DOHH2 (cell line): ENCODE results near the gene ME3.
"Not testable (repeated sequence)": the region's sequence is repeated elsewhere in the genome, so short reads cannot be mapped to it uniquely, and the experiment has no call there.

Experiments
- H3F3A ChIP-seq: fragments of 200-600 bp; sonication (generic), shearing (Covaris generic); 2 replicates; pipeline ENCODE4 v1.6.0; 2016; ENCODE audit warnings: antibody characterized with exemption, mild to moderate bottlenecking; ENCODE audit not compliant: control insufficient read depth, insufficient read depth
- H3K27ac ChIP-seq: fragments of 200-600 bp; sonication (generic); 2 replicates; pipeline ENCODE4 v1.5.1; 2014; ENCODE audit warnings: low read depth, mild to moderate bottlenecking, low read length, moderate library complexity
- H3K27me3 ChIP-seq: fragments of 200-600 bp; sonication (generic); 2 replicates; pipeline ENCODE4 v1.6.1; 2014; ENCODE audit warnings: mild to moderate bottlenecking, low read length, mixed read lengths; ENCODE audit not compliant: control insufficient read depth
- H3K36me3 ChIP-seq: fragments of 200-600 bp; sonication (generic); 2 replicates; pipeline ENCODE4 v1.6.1; 2014; ENCODE audit warnings: mild to moderate bottlenecking, low read length, moderate library complexity, mixed read lengths; ENCODE audit not compliant: control insufficient read depth
- H3K4me1 ChIP-seq: fragments of 200-600 bp; sonication (generic); 2 replicates; pipeline ENCODE4 v1.6.1; 2014; ENCODE audit warnings: mild to moderate bottlenecking, low read length, mixed read lengths; ENCODE audit not compliant: control insufficient read depth
- H3K4me2 ChIP-seq: fragments of 200-600 bp; sonication (generic); 2 replicates; pipeline ENCODE4 v1.6.0; 2014; ENCODE audit warnings: mild to moderate bottlenecking, low read length, moderate library complexity
- H3K4me3 ChIP-seq: fragments of 200-600 bp; sonication (generic); 2 replicates; pipeline ENCODE4 v1.5.1; 2014; ENCODE audit warnings: mild to moderate bottlenecking, low read length, mixed read lengths
- H3K79me2 ChIP-seq: fragments of 200-600 bp; sonication (generic); 2 replicates; pipeline ENCODE4 v1.6.1; 2014; ENCODE audit warnings: mild to moderate bottlenecking, low read length, mixed read lengths; ENCODE audit not compliant: control insufficient read depth
- H3K9me2 ChIP-seq: fragments of 200-600 bp; sonication (generic); replicated peaks from 2 replicates; pipeline ENCODE4 v1.6.1; 2014; ENCODE audit warnings: mild to moderate bottlenecking, low read length, mixed read lengths; ENCODE audit not compliant: control insufficient read depth
- H3K9me3 ChIP-seq: fragments of 200-600 bp; sonication (generic); 2 replicates; pipeline ENCODE4 v1.6.1; 2014; ENCODE audit warnings: antibody characterized with exemption, low read length, mixed read lengths; ENCODE audit not compliant: control insufficient read depth, insufficient read depth
- H4K20me1 ChIP-seq: fragments of 200-600 bp; sonication (generic); 2 replicates; pipeline ENCODE4 v1.6.0; 2014; ENCODE audit warnings: low read depth, mild to moderate bottlenecking, antibody characterized with exemption, low read length, moderate library complexity; ENCODE audit not compliant: control insufficient read depth, insufficient read depth
- CTCF ChIP-seq: fragments of 200-600 bp; sonication (generic); IDR thresholded peaks from one replicate; pipeline ENCODE4 v1.5.1; 2014; ENCODE audit warnings: antibody characterized with exemption, mild to moderate bottlenecking, low read depth, low read length; ENCODE audit not compliant: poor library complexity, severe bottlenecking
- EZH2phosphoT487 ChIP-seq: fragments of 200-600 bp; sonication (generic); IDR thresholded peaks from 2 replicates; pipeline ENCODE4 v1.6.1; 2017; ENCODE audit warnings: borderline replicate concordance, mild to moderate bottlenecking, antibody characterized with exemption, low read length, moderate library complexity, mixed read lengths

The ME3 gene

GRCh38 chr11:86565388-86565787 is 107.0 kb downstream of the ME3 start:
- Histone ChIP-seq H3F3A (no peaks in the 10 kb centered on the region), H3K36me3 (no peaks in the 10 kb centered on the region), H4K20me1 (no peaks in the 10 kb centered on the region), H3K27me3 (no peaks in the 10 kb centered on the region), H3K9me2 (no peaks in the 10 kb centered on the region), H3K4me2 (no peak overlapping the region), H3K4me1 (no peaks in the 10 kb centered on the region), H3K27ac (no peak overlapping the region), H3K9me3 (no peaks in the 10 kb centered on the region), H3K79me2 (no peaks in the 10 kb centered on the region), H3K4me3 (no peak overlapping the region)
- TF ChIP-seq EZH2phosphoT487 = no peak
- TF ChIP-seq CTCF = no peak

- H3K9me2 ChIP-seq, H3K79me2 ChIP-seq, H3K4me3 ChIP-seq, H3K36me3 ChIP-seq, H3F3A ChIP-seq, H3K4me1 ChIP-seq, H3K27ac ChIP-seq, H4K20me1 ChIP-seq, H3K9me3 ChIP-seq, H3K4me2 ChIP-seq, H3K27me3 ChIP-seq: not testable (repeated sequence)
These were observed 109.6 kb downstream of the ME3 start for GRCh38 chr11:86562842-86563241.

- Histone ChIP-seq H3K27me3 (no peaks in the 10 kb centered on the region), H3K4me2 (no peak overlapping the region), H3K27ac (no peak overlapping the region), H3K4me3 (no peak overlapping the region), H3K36me3 (no peaks in the 10 kb centered on the region), H3K9me3 (no peaks in the 10 kb centered on the region), H4K20me1 (no peaks in the 10 kb centered on the region), H3K79me2 (no peaks in the 10 kb centered on the region), H3K4me1 (no peaks in the 10 kb centered on the region), H3F3A (no peaks in the 10 kb centered on the region), H3K9me2 (no peaks in the 10 kb centered on the region)
- TF ChIP-seq CTCF (no peak), EZH2phosphoT487 (no peak)
These were observed 113.0 kb downstream of the ME3 start for GRCh38 chr11:86559311-86559945.

- H3K79me2 ChIP-seq = no peaks in the 10 kb centered on the region
- no peak overlapping the region for H3K4me2 ChIP-seq
- no peaks in the 10 kb centered on the region for H3K27me3 ChIP-seq
- no peaks in the 10 kb centered on the region for H4K20me1 ChIP-seq
- no peak overlapping the region for H3K4me3 ChIP-seq
- H3K27ac ChIP-seq = no peak overlapping the region
- no peaks in the 10 kb centered on the region for H3F3A ChIP-seq
- H3K4me1 ChIP-seq = no peaks in the 10 kb centered on the region
- H3K9me2 ChIP-seq = no peaks in the 10 kb centered on the region
- no peaks in the 10 kb centered on the region for H3K9me3 ChIP-seq
- no peak for TF ChIP-seq CTCF
- no peak for TF ChIP-seq EZH2phosphoT487
- no peaks in the 10 kb centered on the region for H3K36me3 ChIP-seq
These were observed 113.6 kb downstream of the ME3 start for GRCh38 chr11:86558841-86559240.
